Ovary (tissue), 9 donors: Measurements from ENCODE around the gene C4orf50. TPM values are rescaled to one million over a fixed set of nuclear protein-coding genes. Genes with fewer than 3 reads are reported as not detected.

Source experiments
- DNase-seq, 5 donors: peaks; one replicate each; pipeline ENCODE4 v3.0.0-alpha.2; 2019 to 2020
- H3K27ac ChIP-seq, 2 donors: fragments of 200-600 bp; one replicate each; pipeline versions ENCODE4 v1.5.1 to v1.8.0; 2019 to 2022
- H3K27me3 ChIP-seq: fragments of 200-600 bp; one replicate; pipeline ENCODE4 v1.8.0; 2022
- H3K36me3 ChIP-seq: fragments of 200-600 bp; sonication (generic); one replicate; pipeline ENCODE4 v1.5.1; 2019
- H3K4me1 ChIP-seq: one replicate; pipeline ENCODE4 v1.8.1; 2013; ENCODE audit warnings: mild to moderate bottlenecking, moderate library complexity; ENCODE audit not compliant: insufficient read depth
- H3K4me3 ChIP-seq: fragments of 200-600 bp; sonication (generic); one replicate; pipeline ENCODE4 v1.5.1; 2017
- H3K9me3 ChIP-seq, 2 donors: fragments of 200-600 bp in 1 of 2; sonication (generic) in 1 of 2; one replicate each; pipeline versions ENCODE4 v1.5.1 to v1.8.1; 2013 to 2019; ENCODE audit warnings: mild to moderate bottlenecking in 1 of 2, moderate library complexity in 1 of 2
- CTCF ChIP-seq, 3 donors: fragments of 450-650 bp in 2 of 3; fragments of 200-600 bp in 1 of 3; IDR thresholded peaks; one replicate each; pipeline versions ENCODE4 v1.5.1 to v1.8.0; 2016 to 2022; ENCODE audit warnings: antibody characterized with exemption in 3 of 3, mild to moderate bottlenecking in 1 of 3
- EP300 ChIP-seq: sonication (generic); formaldehyde crosslinking; IDR thresholded peaks from one replicate; pipeline ENCODE4 v1.6.1; 2017; ENCODE audit warnings: antibody characterized with exemption
- POLR2A ChIP-seq: fragments of 450-650 bp; IDR thresholded peaks from one replicate; pipeline ENCODE4 v1.6.1; 2017; ENCODE audit warnings: antibody characterized with exemption, mild to moderate bottlenecking, moderate library complexity
- WGBS, 3 donors: extraction: QIAGEN DNeasy Blood & Tissue Kit in 1 of 3; methylation state at CpG; one replicate each; pipeline versions ENCODE4 v1.1.5 to v1.1.7; 2013 to 2017; 5-methylcytosine and 5-hydroxymethylcytosine counted together
- intact Hi-C, 4 donors: fragments of 100-400 bp; cut with DNase I; formaldehyde crosslinking; loops; one replicate each; pipeline versions ENCODE4 v1.11.0 to v1.15.1; 2022 to 2023
- polyA plus RNA-seq, 2 donors: library from polyadenylated mRNA; stranded (reverse); fragments of 200-250 nt in 1 of 2; fragments of 350-450 nt in 1 of 2; fragmentation: Illumina TruSeq in 1 of 2; extraction: RNeasy Lipid Tissue Mini Kit (QIAGEN cat#74804) in 1 of 2; gene quantifications; one replicate each; pipeline ENCODE4 v1.2.3, GENCODE V29; 2013 to 2014
- total RNA-seq, 7 donors: library from RNA; depleted of rRNA in 2 of 7; stranded (reverse); fragments of >200 nt in 2 of 7; fragmentation: NEBNext Ultra II Directional in 3 of 7; extraction: Animal tissue kit (Norgen Biotek cat#: 25700) in 3 of 7; gene quantifications; one replicate each; pipeline versions ENCODE4 v1.1.0 to v1.2.4, GENCODE V29; 2016 to 2023
- donor health status: DM: no; HTN: no; CAD: no; lungs with moderate emphysema.
- donor health status: DM: no; HTN: no; CAD: no.
- donor health status: Bipolar disorder and iron deficiency.
- donor health status: DM: yes; HTN: yes; CAD: no.
- donor health status: DM: no; HTN: no; CAD: no.
- donor health status: DM: yes; HTN: yes; CAD: no.

The C4orf50 gene
- total and polyA plus RNA-seq, 9 donors: 0.04 to 0.35 (median 0.12) TPM

GRCh38 chr4:5971078-5971450 lies 47.2 kb downstream of the C4orf50 start:
- no peak for DNase-seq
- H3K27me3 ChIP-seq: no peaks in the 10 kb centered on the region
- intact Hi-C loops: no loop called here
- no peaks in the 10 kb centered on the region for H3K36me3 ChIP-seq
- TF ChIP-seq CTCF (IDR thresholded peaks at IDR 0.05): no peak
- no peak overlapping the region for H3K27ac ChIP-seq
- H3K4me3 ChIP-seq: no peak overlapping the region
- H3K9me3 ChIP-seq: no peaks in the 10 kb centered on the region
- no peaks in the 10 kb centered on the region for H3K4me1 ChIP-seq
- WGBS, 3 donors: 63 to 73% (median 64%) methylated on average over 7 of the region's 7 CpGs

DNA sequence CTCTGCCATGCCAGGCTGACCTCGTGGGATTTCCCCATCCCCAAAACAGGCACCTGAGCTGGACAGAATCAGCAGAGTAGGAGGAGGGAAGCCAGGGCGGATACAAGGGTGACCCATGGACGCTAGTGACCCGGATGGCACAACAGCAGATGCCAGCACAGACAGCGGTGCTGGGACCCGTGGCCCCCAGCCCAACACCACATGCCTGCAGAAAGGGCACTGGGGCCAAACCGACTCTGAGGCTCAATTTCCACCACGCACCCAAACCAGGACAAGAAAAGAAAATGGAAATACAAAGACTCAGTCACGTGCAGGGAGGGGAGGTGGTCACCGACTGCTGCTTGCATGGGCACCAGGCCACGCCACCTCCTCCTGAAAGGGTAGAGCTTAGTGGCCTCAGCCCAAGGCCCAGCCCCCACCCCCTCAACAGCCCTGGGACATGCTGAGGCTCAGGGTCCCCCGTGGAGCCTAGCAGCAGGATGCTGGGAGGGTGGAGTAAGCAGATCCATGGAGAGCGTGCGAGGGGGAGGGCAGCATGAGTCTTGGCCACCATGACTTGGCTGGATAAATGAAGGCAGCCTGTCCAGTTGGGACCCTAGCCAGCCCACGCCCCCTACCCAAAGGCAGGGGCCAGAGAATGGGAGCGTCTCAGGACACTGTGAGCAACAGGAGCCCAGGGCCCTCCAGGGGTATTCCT lies 47.7 kb downstream of the C4orf50 start:
- no peaks in the 10 kb centered on the region for H3K4me1 ChIP-seq
- H3K4me3 ChIP-seq: no peak overlapping the region
- intact Hi-C loops: no loop called here
- TF ChIP-seq EP300 (no peak), CTCF (IDR thresholded peaks at IDR 0.05) (no peak), POLR2A (no peak)
- no peaks in the 10 kb centered on the region for H3K27me3 ChIP-seq
- no peak overlapping the region for H3K27ac ChIP-seq
- H3K9me3 ChIP-seq: no peaks in the 10 kb centered on the region
- no peaks in the 10 kb centered on the region for H3K36me3 ChIP-seq
- WGBS, 3 donors: 67 to 78% (median 76%) methylated on average over 16 of the region's 16 CpGs
- no peak for DNase-seq

DNA sequence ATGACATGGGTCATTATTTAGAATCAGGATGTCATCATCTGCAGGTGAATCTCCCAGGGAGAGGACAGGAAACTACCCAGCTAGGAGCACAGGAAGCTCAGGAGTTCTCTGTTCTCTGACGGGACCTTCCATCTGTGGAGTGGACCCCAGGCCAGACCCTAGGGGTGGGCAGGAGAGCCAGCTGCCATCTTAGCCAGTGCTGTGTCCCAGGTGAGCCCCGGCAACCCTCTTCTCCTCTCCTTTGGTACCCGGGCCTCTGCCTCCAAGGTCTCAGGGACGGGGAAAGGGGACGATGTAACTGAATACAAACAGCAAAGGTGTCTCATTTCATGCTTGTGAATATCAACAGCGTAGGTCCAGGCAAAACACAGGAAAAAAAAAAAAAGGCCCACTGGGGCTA lies 48.5 kb downstream of the C4orf50 start:
- DNase-seq: no peak
- H3K36me3 ChIP-seq: no peaks in the 10 kb centered on the region
- no peaks in the 10 kb centered on the region for H3K9me3 ChIP-seq
- no peak overlapping the region for H3K4me3 ChIP-seq
- TF ChIP-seq CTCF (IDR thresholded peaks at IDR 0.05) (no peak), EP300 (no peak), POLR2A (no peak)
- intact Hi-C loops: no loop called here
- H3K27me3 ChIP-seq: no peaks in the 10 kb centered on the region
- H3K27ac ChIP-seq: no peak overlapping the region
- whole genome bisulfite sequencing, 3 donors: 67 to 91% (median 80%) methylated on average over 6 of the region's 6 CpGs
- no peaks in the 10 kb centered on the region for H3K4me1 ChIP-seq

- no peaks in the 10 kb centered on the region for H3K9me3 ChIP-seq
- intact Hi-C loops: no loop called here
- WGBS, 3 donors: 62 to 78% (median 68%) methylated on average over 5 of the region's 5 CpGs
- no peak overlapping the region for H3K27ac ChIP-seq
- DNase-seq: no peak
- no peaks in the 10 kb centered on the region for H3K4me1 ChIP-seq
- no peak for TF ChIP-seq POLR2A
- TF ChIP-seq CTCF (IDR thresholded peaks at IDR 0.05): no peak
- TF ChIP-seq EP300: no peak
- H3K4me3 ChIP-seq: no peak overlapping the region
- no peaks in the 10 kb centered on the region for H3K36me3 ChIP-seq
- no peaks in the 10 kb centered on the region for H3K27me3 ChIP-seq
Observed at GRCh38 chr4:5969336-5969735, 48.9 kb downstream of the C4orf50 start.
